K562 (cell line): ENCODE measurements around the gene FGF9. TPM values are rescaled to one million over a fixed set of nuclear protein-coding genes. Genes with fewer than 3 reads are reported as not detected.

Source experiments
- CHD1 ChIP-seq: fragments of 200-600 bp; sonication (generic); IDR thresholded peaks from one replicate; pipeline ENCODE4 v1.6.1; 2012; ENCODE audit warnings: mild to moderate bottlenecking, moderate library complexity, low read length, inconsistent platforms
- CHD4 ChIP-seq: fragments of 200-600 bp; sonication (generic); IDR thresholded peaks from 3 replicates; pipeline ENCODE4 v1.6.1; 2012; ENCODE audit warnings: low read depth, mild to moderate bottlenecking, mixed read lengths, low read length, inconsistent platforms; ENCODE audit not compliant: insufficient read depth, insufficient replicate concordance, poor library complexity, severe bottlenecking
- CTBP1 ChIP-seq: fragments of 450-650 bp; IDR thresholded peaks from 2 replicates; pipeline ENCODE4 v1.6.1; 2016; ENCODE audit warnings: borderline replicate concordance
- E2F3 ChIP-seq: fragments of 250-450 bp; sonication (Bioruptor Pico); IDR thresholded peaks from 2 replicates; pipeline ENCODE4 v1.4.0; 2020; ENCODE audit warnings: mild to moderate bottlenecking
- HDAC3 ChIP-seq: fragments of 450-650 bp; IDR thresholded peaks from 2 replicates; pipeline ENCODE4 v1.6.1; 2018; ENCODE audit warnings: borderline replicate concordance, mild to moderate bottlenecking, moderate library complexity; ENCODE audit not compliant: partially characterized antibody
- HNRNPH1 ChIP-seq: fragments of 200-400 bp; formaldehyde crosslinking; optimal IDR thresholded peaks from 2 replicates; pipeline ENCODE3; 2017; ENCODE audit warnings: low read depth, mild to moderate bottlenecking, low read length, moderate library complexity
- MAFF ChIP-seq: IDR thresholded peaks from 2 replicates; pipeline ENCODE4 v1.6.1; 2012; ENCODE audit warnings: low read length, improper control_type of control experiment
- MNT ChIP-seq, 2 experiments: fragments of 450-650 bp; conservative IDR thresholded peaks; 2 replicates each; pipeline ENCODE4 v1.6.1; 2017; ENCODE audit warnings: mild to moderate bottlenecking in 2 of 2, moderate library complexity in 2 of 2
- MYC ChIP-seq, 2 experiments: fragments of 250-450 bp in 1 of 2; sonication (Bioruptor Pico) in 1 of 2; IDR thresholded peaks; 2 replicates each; pipeline versions ENCODE4 v1.5.1 to v1.6.1; 2012 to 2021; ENCODE audit warnings: low read depth in 2 of 2, borderline replicate concordance in 1 of 2, improper control_type of control experiment in 1 of 2, low read length in 1 of 2, mild to moderate bottlenecking in 1 of 2, moderate library complexity in 1 of 2
- NCOA1 ChIP-seq: fragments of 450-650 bp; IDR thresholded peaks from 2 replicates; pipeline ENCODE4 v1.6.1; 2016; ENCODE audit warnings: low read depth
- NRF1 ChIP-seq, 2 experiments: fragments of 450-650 bp; IDR thresholded peaks in 1 of 2; conservative IDR thresholded peaks in 1 of 2; 2 replicates each; pipeline ENCODE4 v1.6.1; 2014; ENCODE audit warnings: mild to moderate bottlenecking in 2 of 2
- RBM17 ChIP-seq: fragments of 200-400 bp; formaldehyde crosslinking; IDR thresholded peaks from 2 replicates; pipeline ENCODE4 v1.6.1; 2017; ENCODE audit warnings: low read depth, mild to moderate bottlenecking, low read length, borderline replicate concordance
- U2AF2 ChIP-seq: fragments of 200-400 bp; formaldehyde crosslinking; optimal IDR thresholded peaks from 2 replicates; pipeline ENCODE3; 2017; ENCODE audit warnings: low read depth, mild to moderate bottlenecking, low read length
- ZBTB12 ChIP-seq: fragments of 250-450 bp; sonication (Bioruptor Pico); IDR thresholded peaks from 2 replicates; pipeline ENCODE4 v1.4.0; 2020
- ZNF282 ChIP-seq: sonication (generic); formaldehyde crosslinking; IDR thresholded peaks from 2 replicates; pipeline ENCODE4 v1.8.1; 2023; ENCODE audit warnings: missing genetic modification reagents
- ZNF444 ChIP-seq: fragments of 250-450 bp; sonication (Bioruptor Pico); IDR thresholded peaks from 2 replicates; pipeline ENCODE4 v1.4.0; 2020; ENCODE audit warnings: mild to moderate bottlenecking, moderate library complexity
- ZNF778 ChIP-seq: fragments of 450-650 bp; formaldehyde crosslinking; IDR thresholded peaks from 2 replicates; pipeline ENCODE4 v1.4.0; 2020; ENCODE audit warnings: mild to moderate bottlenecking, moderate library complexity
- ZSCAN29 ChIP-seq: fragments of 450-650 bp; IDR thresholded peaks from 2 replicates; pipeline ENCODE4 v1.6.1; 2017
- polyA plus RNA-seq, 8 experiments: library from polyadenylated mRNA; depleted of rRNA in 4 of 8; stranded (reverse) in 5 of 8; unstranded in 3 of 8; fragments of >200 nt; fragmentation: Nextera tagmentation in 2 of 8; fragmentation: Illumina TruSeq in 1 of 8; extraction: Ambion mirVana in 2 of 8; extraction: Trizol in 1 of 8; gene quantifications; 2 replicates each; pipeline versions ENCODE4 v1.2.1 to v1.2.3, GENCODE V29; 2011 to 2014; ENCODE audit warnings: inconsistent platforms in 1 of 8, missing spikeins in 1 of 8
- total RNA-seq, 7 experiments: library from RNA; depleted of rRNA in 6 of 7; stranded (reverse); fragments of >200 nt in 6 of 7; fragmentation: Illumina TruSeq in 2 of 7; extraction: Trizol in 2 of 7; gene quantifications; 2 replicates each; pipeline versions ENCODE4 v1.2.1 to v1.2.3, GENCODE V29; 2011 to 2021; ENCODE audit warnings: low replicate concordance in 1 of 7

The FGF9 gene
- total and polyA plus RNA-seq, 9 of the 15 experiments (the other 6 are each of a cell fraction or from before 2014, with no cell fraction given), result not detected

DNA sequence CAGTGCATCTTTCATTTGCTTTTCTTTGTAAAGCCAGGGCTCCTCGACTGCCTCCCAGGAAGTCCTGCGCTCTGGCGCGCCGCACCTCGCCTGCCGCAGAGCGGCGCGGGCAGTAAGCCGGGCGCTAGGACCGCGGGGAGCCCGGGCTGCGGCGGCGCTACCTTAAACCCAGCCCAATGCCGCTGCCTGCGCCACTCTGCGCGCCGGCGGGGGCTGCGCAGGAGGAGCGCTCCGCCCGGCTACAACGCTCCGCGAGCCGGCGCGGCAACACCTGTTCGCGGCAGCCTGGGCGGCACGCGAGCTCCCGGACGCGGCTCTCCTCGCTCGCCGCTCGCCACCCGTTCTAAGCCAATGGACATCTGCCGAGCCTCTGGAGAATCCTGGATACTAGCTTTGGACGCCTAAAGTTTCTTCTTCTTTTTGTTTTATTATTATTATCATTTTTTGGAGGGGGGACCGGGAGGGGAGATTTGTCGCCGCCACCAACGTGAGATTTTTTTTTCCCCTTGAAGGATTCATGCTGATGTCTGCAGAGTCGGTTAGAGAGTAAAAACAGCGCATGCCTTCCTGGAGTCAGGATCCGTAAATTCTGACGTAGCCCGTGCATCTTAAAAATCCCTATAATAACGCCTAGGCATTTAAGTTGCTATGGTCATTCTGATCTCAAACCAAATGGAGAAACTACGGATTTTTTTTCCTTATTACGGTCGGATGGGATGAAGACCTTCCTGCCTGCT lies at the start of gene FGF9 (continued):
- TF ChIP-seq ZBTB12 (no peak), MAFF (no peak), RBM17 (no peak), CHD4 (no peak), HDAC3 (no peak), CTBP1 (peak; percentile 92), NRF1 (conservative IDR thresholded peaks at IDR 0.05 in 1 of 2, IDR thresholded peaks at IDR 0.05 in 1 of 2) (peak; percentile 86 to 88), ZNF444 (CRISPR knock-in tag) (no peak), MYC (IDR thresholded peaks at IDR 0.05; ENCODE audit: low read depth, low read length) (0 out of 2 replicates have a peak, but pooled peaks have one; percentile 13), MYC (CRISPR knock-in tag; IDR thresholded peaks at IDR 0.05; ENCODE audit: borderline replicate concordance, low read depth) (no peak), NCOA1 (no peak), U2AF2 (no peak), HNRNPH1 (no peak), ZNF778 (CRISPR knock-in tag) (no peak), ZSCAN29 (no peak), ZNF282 (CRISPR knock-in tag) (no peak), E2F3 (CRISPR knock-in tag) (no peak), CHD1 (no peak), MNT (conservative IDR thresholded peaks at IDR 0.05) (no peak)
